Lower leg skin (tissue), 4 donors: Measurements from ENCODE around the gene LZTS2. TPM values are rescaled to one million over a fixed set of nuclear protein-coding genes. Genes with fewer than 3 reads are reported as not detected.
A peak's percentile ranks its signal among the peaks of the same experiment; 100 is the strongest.
"Not testable (repeated sequence)": the region's sequence is repeated elsewhere in the genome, so short reads cannot be mapped to it uniquely, and the experiment has no call there.

Experiments used
- DNase-seq, 2 donors: peaks; one replicate each; pipeline ENCODE4 v3.0.0-alpha.2; 2019; ENCODE audit warnings: low spot score in 2 of 2
- H3K4me3 ChIP-seq: fragments of 200-600 bp; sonication (generic); 2 replicates; pipeline ENCODE4 v1.5.1; 2017; ENCODE audit warnings: mild to moderate bottlenecking, low read depth; ENCODE audit not compliant: poor library complexity, severe bottlenecking
- POLR2A ChIP-seq, 2 donors: fragments of 450-650 bp; IDR thresholded peaks; one replicate each; pipeline ENCODE4 v1.6.1; 2016 to 2017; ENCODE audit warnings: antibody characterized with exemption in 2 of 2, mild to moderate bottlenecking in 1 of 2, moderate library complexity in 1 of 2
- WGBS, 2 donors: methylation state at CpG; one replicate each; pipeline ENCODE4 v1.1.5; 2018; 5-methylcytosine and 5-hydroxymethylcytosine counted together
- intact Hi-C: fragments of 100-400 bp; cut with DNase I; formaldehyde crosslinking; loops from one replicate; pipeline ENCODE4 v1.15.0; 2023; ENCODE audit warnings: low total_unique reads
- total RNA-seq, 4 donors: library from RNA; depleted of rRNA; stranded (reverse); fragments of >200 nt; gene quantifications; one replicate each; pipeline ENCODE4 v1.1.0, GENCODE V29; 2016
- TF ChIP-seq, protein P1 (sequence below), 3 donors: fragments of 450-650 bp; IDR thresholded peaks; one replicate each; pipeline ENCODE4 v1.5.1; 2016; ENCODE audit warnings: antibody characterized with exemption in 3 of 3, mild to moderate bottlenecking in 3 of 3, moderate library complexity in 2 of 3

Gene LZTS2
- total RNA-seq, 4 donors from 2014 or later: 58.9 to 81.4 (median 71.2) TPM

DNA sequence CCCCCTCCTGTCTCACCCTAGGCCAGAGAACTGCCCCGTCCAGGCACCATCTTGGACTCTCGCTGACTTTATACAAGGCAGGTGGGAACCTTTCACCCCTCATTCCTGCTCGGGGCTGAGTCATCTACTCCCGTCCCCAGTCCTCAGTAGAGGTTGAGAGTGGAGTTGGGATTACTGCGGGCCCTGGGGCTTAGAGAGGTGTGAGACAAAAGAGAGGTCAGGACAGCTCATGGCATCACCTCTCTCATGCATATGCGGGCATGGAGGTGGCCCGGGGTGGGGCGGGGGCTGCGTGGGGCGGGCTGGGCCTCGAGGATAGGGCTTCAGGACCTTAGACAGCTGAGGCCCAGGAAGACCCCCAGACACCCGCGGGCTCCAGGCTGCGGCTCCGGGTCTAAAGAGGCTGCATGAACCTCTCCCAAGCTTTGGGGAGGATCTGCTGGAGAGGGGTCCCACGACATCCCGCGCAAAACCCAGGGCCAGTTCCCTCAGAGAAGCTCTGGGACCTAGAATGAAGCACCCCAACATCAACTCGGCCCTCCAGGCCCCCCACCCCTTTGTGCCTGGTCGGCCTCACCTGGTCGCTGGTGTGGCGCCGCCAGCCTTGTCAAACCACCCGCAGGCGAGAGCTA lies 31.0 kb downstream of the LZTS2 start:
- intact Hi-C loops: no loop called here
- TF ChIP-seq POLR2A (IDR thresholded peaks at IDR 0.05): no peak
- TF ChIP-seq, protein P1, sequence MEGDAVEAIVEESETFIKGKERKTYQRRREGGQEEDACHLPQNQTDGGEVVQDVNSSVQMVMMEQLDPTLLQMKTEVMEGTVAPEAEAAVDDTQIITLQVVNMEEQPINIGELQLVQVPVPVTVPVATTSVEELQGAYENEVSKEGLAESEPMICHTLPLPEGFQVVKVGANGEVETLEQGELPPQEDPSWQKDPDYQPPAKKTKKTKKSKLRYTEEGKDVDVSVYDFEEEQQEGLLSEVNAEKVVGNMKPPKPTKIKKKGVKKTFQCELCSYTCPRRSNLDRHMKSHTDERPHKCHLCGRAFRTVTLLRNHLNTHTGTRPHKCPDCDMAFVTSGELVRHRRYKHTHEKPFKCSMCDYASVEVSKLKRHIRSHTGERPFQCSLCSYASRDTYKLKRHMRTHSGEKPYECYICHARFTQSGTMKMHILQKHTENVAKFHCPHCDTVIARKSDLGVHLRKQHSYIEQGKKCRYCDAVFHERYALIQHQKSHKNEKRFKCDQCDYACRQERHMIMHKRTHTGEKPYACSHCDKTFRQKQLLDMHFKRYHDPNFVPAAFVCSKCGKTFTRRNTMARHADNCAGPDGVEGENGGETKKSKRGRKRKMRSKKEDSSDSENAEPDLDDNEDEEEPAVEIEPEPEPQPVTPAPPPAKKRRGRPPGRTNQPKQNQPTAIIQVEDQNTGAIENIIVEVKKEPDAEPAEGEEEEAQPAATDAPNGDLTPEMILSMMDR (IDR thresholded peaks at IDR 0.05): no peak
- peak in 1 of 2 donors; percentile 86 for DNase-seq
- WGBS, 2 donors: 9 to 15% methylated on average over 10 to 18 of the region's 25 CpGs
- H3K4me3 ChIP-seq: no peak overlapping the region

DNA sequence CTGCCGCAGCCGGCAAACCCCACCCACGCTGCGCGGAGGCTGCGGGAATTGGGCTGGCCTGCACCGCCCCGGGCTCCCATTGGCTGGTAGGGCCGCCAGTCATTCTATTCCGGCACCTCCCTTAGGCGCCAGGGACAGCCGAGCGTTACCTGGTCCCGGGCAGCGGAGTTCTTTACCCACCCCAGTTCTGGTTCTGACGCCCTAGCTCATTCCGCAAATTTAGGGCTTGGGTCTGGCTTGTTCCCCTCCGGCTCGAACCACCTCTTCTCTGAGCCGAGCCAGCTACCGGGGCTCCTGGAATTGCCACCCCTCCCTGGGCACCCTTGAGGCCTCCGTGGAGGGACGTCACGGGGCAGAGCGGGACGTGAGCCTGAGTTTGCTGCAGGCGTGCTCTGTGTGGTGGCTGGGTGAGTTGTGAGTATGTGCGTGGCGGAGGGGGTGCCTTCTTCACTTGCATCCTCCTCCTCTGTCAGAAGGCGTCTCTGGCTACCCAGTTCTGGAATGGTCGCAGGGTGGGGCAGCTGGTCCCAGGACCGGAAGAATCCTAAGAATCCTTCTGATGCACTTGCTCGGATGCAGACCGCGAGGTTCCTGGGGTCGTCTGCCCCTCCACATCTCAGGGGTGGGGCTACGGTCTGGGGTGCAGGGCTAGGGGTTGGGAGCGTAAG lies 31.7 kb downstream of the LZTS2 start, which contains the start of the genes PDZD7 and SFXN3:
Gene PDZD7 (minus strand): TSS at position 2 of the 668 bp plus-strand sequence. CDS start 910 bp downstream, outside the sequence.
Gene SFXN3 (plus strand): TSS at position 107 of the 668 bp plus-strand sequence. CDS start 3,461 bp downstream, outside the sequence.
- DNase-seq: peak; percentile 94 to 99
- WGBS, 2 donors: 0 to 1% methylated on average over 31 to 38 of the region's 38 CpGs
- intact Hi-C loops: no loop called here
- peak within 1 kb of the TSS; percentile 81 for H3K4me3 ChIP-seq
- TF ChIP-seq, protein P1 (IDR thresholded peaks at IDR 0.05): no peak
- TF ChIP-seq POLR2A (IDR thresholded peaks at IDR 0.05): no peak

DNA sequence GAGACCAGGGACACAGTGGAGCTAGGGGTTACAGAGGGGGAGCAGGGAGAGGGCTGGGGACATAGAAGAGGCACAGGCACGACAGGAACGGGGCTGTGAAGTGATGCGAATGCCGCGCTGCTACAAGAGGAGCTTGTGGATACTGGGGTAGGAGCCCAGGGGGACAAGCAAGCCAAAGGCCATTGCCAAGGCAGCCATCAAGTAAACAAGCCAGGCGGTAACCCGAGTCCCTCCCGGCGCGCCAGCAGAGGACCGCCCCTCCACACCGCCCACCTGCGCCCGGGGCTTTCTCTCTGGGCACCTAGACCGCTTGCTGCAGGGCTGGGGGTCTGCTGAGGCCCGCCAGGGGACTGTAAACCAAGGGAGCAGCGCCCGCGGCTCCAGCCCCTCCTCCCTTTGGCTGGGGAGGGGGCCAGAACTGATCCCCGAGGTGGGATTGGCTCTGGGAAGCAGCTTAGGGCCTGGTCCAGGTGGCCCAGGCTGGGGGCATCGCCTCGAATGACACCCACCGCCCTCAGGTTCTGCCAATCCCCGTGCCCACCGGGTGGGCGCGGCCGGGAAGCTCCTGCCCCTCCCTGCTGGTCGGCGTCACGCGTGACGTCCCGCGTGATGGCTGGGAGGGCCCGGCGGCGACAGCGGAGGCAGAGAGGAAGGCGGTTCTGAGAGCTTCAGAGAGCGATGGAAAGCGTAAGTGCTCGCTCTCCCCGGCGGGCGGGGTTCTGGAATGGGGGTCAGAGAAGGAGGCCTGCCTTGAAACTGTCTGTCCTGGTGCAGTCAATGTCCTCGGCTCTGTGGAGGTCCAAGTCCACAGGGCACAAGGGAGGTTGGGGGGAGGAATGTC lies 32.4 kb downstream of the LZTS2 start:
- 0% methylated on average over 40 to 42 of the region's 47 CpGs for WGBS, 2 donors
- peak overlapping the region; percentile 81 for H3K4me3 ChIP-seq
- DNase-seq: peak; percentile 86 to 97
- TF ChIP-seq, protein P1 (IDR thresholded peaks at IDR 0.05): no peak
- peak in 1 of 2 donors; percentile 1 for TF ChIP-seq POLR2A (IDR thresholded peaks at IDR 0.05)
- intact Hi-C loops: no loop called here

DNA sequence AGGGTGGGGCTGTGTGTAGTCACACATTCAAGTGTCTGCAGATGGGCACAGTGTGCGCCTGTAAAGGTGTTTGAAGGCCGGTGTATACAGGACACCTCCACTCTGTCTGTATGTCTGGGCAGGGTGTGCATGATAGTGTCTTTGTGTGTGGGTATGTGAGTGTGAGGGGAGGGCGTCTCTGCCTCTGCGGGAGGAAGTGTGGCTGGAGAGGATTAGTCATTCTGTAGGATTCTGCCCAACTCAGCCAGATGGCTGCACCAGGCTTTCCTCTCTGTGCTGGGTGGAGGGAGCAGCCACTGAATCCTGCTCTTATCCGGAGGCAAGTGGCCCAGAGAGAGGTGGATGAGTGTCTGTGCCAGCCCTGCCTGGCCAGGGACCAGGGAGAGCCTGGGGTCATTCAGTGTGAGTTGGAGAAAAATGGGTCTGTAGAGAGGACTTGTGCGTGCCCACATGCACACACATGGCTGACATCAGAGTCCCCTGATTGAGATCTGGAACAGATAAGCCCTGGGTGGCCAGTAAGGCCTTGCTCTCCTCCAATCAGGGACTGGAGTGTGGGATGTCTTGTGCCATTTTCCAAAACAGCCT lies 33.1 kb downstream of the LZTS2 start:
- H3K4me3 ChIP-seq: peak overlapping the region; percentile 81
- DNase-seq: peak; percentile 74 to 94
- 2 to 3% methylated on average over 6 of the region's 6 CpGs for WGBS, 2 donors
- intact Hi-C loops: no loop called here
- TF ChIP-seq, protein P1 (IDR thresholded peaks at IDR 0.05): no peak
- no peak for TF ChIP-seq POLR2A (IDR thresholded peaks at IDR 0.05)

DNA sequence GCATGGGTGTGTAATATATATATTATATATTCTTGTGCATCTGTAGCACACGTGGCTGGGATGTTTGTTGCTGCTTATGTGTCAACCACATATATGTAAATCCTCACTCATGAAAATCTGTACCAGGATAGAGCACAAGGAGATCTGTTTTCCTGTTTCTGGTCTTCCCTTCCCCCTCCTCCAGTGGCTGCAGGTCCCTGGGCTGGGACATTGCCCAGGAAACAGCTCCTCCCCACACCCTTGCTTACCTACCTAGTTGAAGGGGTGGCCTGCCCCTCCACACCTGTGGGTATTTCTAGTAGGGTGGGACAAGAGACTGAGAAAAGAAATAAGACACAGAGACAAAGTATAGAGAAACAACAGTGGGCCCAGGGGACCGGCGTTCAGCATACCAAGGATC lies 33.7 kb downstream of the LZTS2 start:
- TF ChIP-seq, protein P1 (IDR thresholded peaks at IDR 0.05): no peak
- TF ChIP-seq POLR2A (IDR thresholded peaks at IDR 0.05): no peak
- intact Hi-C loops: no loop called here
- WGBS, 2 donors: 49 to 55% methylated on average over 3 of the region's 3 CpGs
- no peak for DNase-seq
- no peak overlapping the region for H3K4me3 ChIP-seq

DNA sequence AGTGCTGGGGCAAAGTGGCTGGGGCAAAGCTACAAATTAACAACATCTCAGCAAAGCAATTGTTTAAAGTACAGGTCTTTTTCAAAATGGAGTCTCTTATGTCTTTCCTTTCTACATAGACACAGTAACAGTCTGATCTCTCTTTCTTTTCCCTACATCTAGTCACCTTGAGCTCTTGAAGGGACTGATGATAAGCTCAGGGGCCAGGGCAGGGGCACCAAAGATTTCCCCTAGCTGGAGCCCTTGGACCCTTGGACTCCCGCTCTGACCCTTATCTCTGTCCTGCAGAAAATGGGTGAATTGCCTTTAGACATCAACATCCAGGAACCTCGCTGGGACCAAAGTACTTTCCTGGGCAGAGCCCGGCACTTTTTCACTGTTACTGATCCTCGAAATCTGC lies 34.8 kb downstream of the LZTS2 start:
- intact Hi-C loops, DNase-seq, H3K4me3 ChIP-seq: not testable (repeated sequence)
- 92 to 96% methylated on average over 4 of the region's 4 CpGs for WGBS, 2 donors
